Neural cell (in vitro differentiated cells): Measurements from ENCODE around the gene GHITM.

Experiments used
- EP300 ChIP-seq: fragments of 450-650 bp; conservative IDR thresholded peaks from 2 replicates; pipeline ENCODE4 v1.6.1; 2014; ENCODE audit warnings: antibody characterized with exemption, mild to moderate bottlenecking, moderate library complexity; ENCODE audit not compliant: poor library complexity, severe bottlenecking
- RAD21 ChIP-seq: fragments of 450-650 bp; conservative IDR thresholded peaks from 2 replicates; pipeline ENCODE4 v1.6.1; 2014; ENCODE audit warnings: antibody characterized with exemption, mild to moderate bottlenecking, moderate library complexity
- TF ChIP-seq, protein P1 (sequence below): fragments of 450-650 bp; IDR thresholded peaks from 2 replicates; pipeline ENCODE4 v1.5.1; 2014; ENCODE audit warnings: antibody characterized with exemption, mild to moderate bottlenecking, moderate library complexity; ENCODE audit not compliant: poor library complexity, severe bottlenecking

DNA sequence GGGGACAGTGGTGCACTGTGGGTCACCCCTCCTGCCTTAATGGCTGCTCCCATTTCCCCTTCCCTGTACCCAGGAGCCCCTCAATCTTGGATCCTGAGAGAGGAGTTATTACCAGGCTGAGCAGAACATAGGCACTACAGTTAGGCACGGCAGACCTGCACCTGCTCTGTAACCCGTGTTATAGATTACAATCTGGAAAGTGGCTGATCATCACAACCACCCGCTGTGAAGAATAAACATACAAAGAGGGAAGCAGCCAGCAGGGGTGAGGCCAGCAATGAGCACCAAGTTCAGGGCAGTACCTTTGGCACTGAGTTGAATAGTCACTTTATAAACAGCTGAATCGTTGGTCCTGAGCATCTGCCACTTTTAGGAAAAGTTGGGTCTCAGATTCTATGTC, 56.8 kb downstream of the GHITM start:
- TF ChIP-seq, protein P1, sequence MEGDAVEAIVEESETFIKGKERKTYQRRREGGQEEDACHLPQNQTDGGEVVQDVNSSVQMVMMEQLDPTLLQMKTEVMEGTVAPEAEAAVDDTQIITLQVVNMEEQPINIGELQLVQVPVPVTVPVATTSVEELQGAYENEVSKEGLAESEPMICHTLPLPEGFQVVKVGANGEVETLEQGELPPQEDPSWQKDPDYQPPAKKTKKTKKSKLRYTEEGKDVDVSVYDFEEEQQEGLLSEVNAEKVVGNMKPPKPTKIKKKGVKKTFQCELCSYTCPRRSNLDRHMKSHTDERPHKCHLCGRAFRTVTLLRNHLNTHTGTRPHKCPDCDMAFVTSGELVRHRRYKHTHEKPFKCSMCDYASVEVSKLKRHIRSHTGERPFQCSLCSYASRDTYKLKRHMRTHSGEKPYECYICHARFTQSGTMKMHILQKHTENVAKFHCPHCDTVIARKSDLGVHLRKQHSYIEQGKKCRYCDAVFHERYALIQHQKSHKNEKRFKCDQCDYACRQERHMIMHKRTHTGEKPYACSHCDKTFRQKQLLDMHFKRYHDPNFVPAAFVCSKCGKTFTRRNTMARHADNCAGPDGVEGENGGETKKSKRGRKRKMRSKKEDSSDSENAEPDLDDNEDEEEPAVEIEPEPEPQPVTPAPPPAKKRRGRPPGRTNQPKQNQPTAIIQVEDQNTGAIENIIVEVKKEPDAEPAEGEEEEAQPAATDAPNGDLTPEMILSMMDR = no peak
- no peak for TF ChIP-seq RAD21
- TF ChIP-seq EP300 = no peak
